HCT116 (cell line): ENCODE data around the gene QRICH1.

Experiments
- ATF3 ChIP-seq: IDR thresholded peaks from 2 replicates; pipeline ENCODE4 v1.6.1; 2012
- CTCF ChIP-seq, 3 experiments: fragments of 200-600 bp in 1 of 3; sonication (generic) in 1 of 3; IDR thresholded peaks in 2 of 3; conservative IDR thresholded peaks in 1 of 3; 2 replicates each; pipeline ENCODE4 v1.5.1; 2012 to 2017; ENCODE audit warnings: low read depth in 2 of 3, low read length in 2 of 3, antibody characterized with exemption in 1 of 3, borderline replicate concordance in 1 of 3, control low read depth in 1 of 3, mild to moderate bottlenecking in 1 of 3, mixed read lengths in 1 of 3, mixed run types in 1 of 3, moderate library complexity in 1 of 3; ENCODE audit not compliant: insufficient read depth in 1 of 3
- EGR1 ChIP-seq: IDR thresholded peaks from 2 replicates; pipeline ENCODE4 v1.6.1; 2012; ENCODE audit warnings: low read depth
- EZH2phosphoT487 ChIP-seq: fragments of 200-600 bp; IDR thresholded peaks from 2 replicates; pipeline ENCODE4 v1.6.1; 2018; ENCODE audit warnings: antibody characterized with exemption, borderline replicate concordance
- MAX ChIP-seq: IDR thresholded peaks from 2 replicates; pipeline ENCODE4 v1.6.1; 2012
- POLR2A ChIP-seq: IDR thresholded peaks from 2 replicates; pipeline ENCODE4 v1.7.0; 2011; ENCODE audit warnings: borderline replicate concordance; ENCODE audit not compliant: insufficient read depth, insufficient read length; ENCODE audit errors: extremely low read depth
- POLR2AphosphoS5 ChIP-seq: IDR thresholded peaks from 2 replicates; pipeline ENCODE4 v1.6.1; 2011; ENCODE audit warnings: mild to moderate bottlenecking, low read depth, low read length, moderate library complexity
- RAD21 ChIP-seq: IDR thresholded peaks from 2 replicates; pipeline ENCODE4 v1.6.1; 2012; ENCODE audit warnings: low read depth, mild to moderate bottlenecking
- SIN3A ChIP-seq: IDR thresholded peaks from 2 replicates; pipeline ENCODE4 v1.6.1; 2012; ENCODE audit warnings: low read depth
- TCF7L2 ChIP-seq: IDR thresholded peaks from 2 replicates; pipeline ENCODE4 v1.7.0; 2011; ENCODE audit warnings: borderline replicate concordance, inconsistent platforms; ENCODE audit not compliant: insufficient read depth, insufficient read length; ENCODE audit errors: extremely low read depth
- YY1 ChIP-seq: IDR thresholded peaks from 2 replicates; pipeline ENCODE4 v1.6.1; 2011; ENCODE audit warnings: low read length, low read depth, moderate library complexity, mild to moderate bottlenecking; ENCODE audit not compliant: insufficient replicate concordance; ENCODE audit errors: extremely low read depth
- ZFX ChIP-seq: fragments of 450-650 bp; IDR thresholded peaks from 2 replicates; pipeline ENCODE4 v1.6.1; 2017

GRCh38 chr3:49131040-49131439 lies 37.2 kb upstream of the QRICH1 start:
- TF ChIP-seq CTCF (IDR thresholded peaks at IDR 0.05 in 2 of 3, conservative IDR thresholded peaks at IDR 0.05 in 1 of 3; ENCODE audit: borderline replicate concordance in 1 of 3, insufficient read depth in 1 of 3, low read depth in 2 of 3, low read length in 2 of 3) (no peak), YY1 (no peak), TCF7L2 (no peak), ATF3 (no peak), SIN3A (no peak), RAD21 (no peak), EGR1 (no peak), POLR2AphosphoS5 (no peak), ZFX (no peak), EZH2phosphoT487 (no peak), MAX (no peak), POLR2A (no peak)
